ENCODE data around the gene ABL1. TPM values are rescaled to one million over a fixed set of nuclear protein-coding genes. Genes with fewer than 3 reads are reported as not detected.

Gene ABL1
- total and polyA plus RNA-seq, 2 of the 13 experiments (the other 11 are each of a cell fraction or from before 2014, with no cell fraction given) = 10.8 to 20.4 TPM

GRCh38 chr9:130835441-130836298 is 616 bp downstream of the ABL1 start (continued):
- TF ChIP-seq RERE (CRISPR knock-in tag; IDR thresholded peaks at IDR 0.05; ENCODE audit: low read depth) (no peak), PHF8 (CRISPR knock-in tag; IDR thresholded peaks at IDR 0.05) (no peak), ZNF451 (CRISPR knock-in tag; IDR thresholded peaks at IDR 0.05) (no peak), RBFOX2 (IDR thresholded peaks at IDR 0.05; ENCODE audit: low read depth, low read length) (peak; percentile 28), ZNF326 (CRISPR knock-in tag; IDR thresholded peaks at IDR 0.05; ENCODE audit: borderline replicate concordance) (no peak)

GRCh38 chr9:130837002-130837511 is 2.0 kb downstream of the ABL1 start:
- peaks cover 44% of the 10 kb centered on the region for H3K4me1 ChIP-seq (ENCODE audit: insufficient read depth, low read length)
- intact Hi-C loops (cut with micrococcal nuclease; ENCODE audit: unreplicated experiment) = loop anchor here (10.0 kb wide), 1 partner anchor 122 kb away; no protein-coding TSS in a partner anchor
- no peaks in the 10 kb centered on the region for H4K20me1 ChIP-seq (ENCODE audit: insufficient read depth, low read length)
- no TSS peak for BruUV-seq (replicated peaks)
- DNase-seq (ENCODE audit: low spot score) (peak; percentile 69), ATAC-seq (peak; percentile 41), FAIRE-seq (peak; percentile 81)
- WGBS (ENCODE audit: low lambda C conversion rate) = 1% methylated on average over 5 of the region's 5 CpGs
- H3K9ac ChIP-seq (ENCODE audit: insufficient read depth, low read depth, low read length) = peak overlapping the region; percentile 92
- in situ Hi-C loops (cut with HindIII; ENCODE audit: extremely low pct_ligation_motif_present, low pct_unique_long_range_greater_than_20kb) = no loop called here
- peak overlapping the region; percentile 66 to 92 (median 81) for H3K4me3 ChIP-seq (replicated peaks in 1 of 3; ENCODE audit: insufficient read depth in 1 of 3, low read depth in 2 of 3, low read length in 3 of 3)
- peaks cover 59% of the 10 kb centered on the region for H3K79me2 ChIP-seq (ENCODE audit: insufficient read depth, low read length)
- no peaks in the 10 kb centered on the region for H3K36me3 ChIP-seq (replicated peaks in 1 of 2; ENCODE audit: control insufficient read depth in 1 of 2, insufficient read depth in 2 of 2, low read length in 2 of 2)
- peak overlapping the region; percentile 79 for H3K27ac ChIP-seq (ENCODE audit: extremely low read length, insufficient read depth, low read length)
- H3K9me3 ChIP-seq (ENCODE audit: low read length) = no peaks in the 10 kb centered on the region
- no peak overlapping the region for H2AFZ ChIP-seq (ENCODE audit: low read length)
- H3K27me3 ChIP-seq (ENCODE audit: control insufficient read depth in 1 of 2, insufficient read depth in 2 of 2, low read length in 2 of 2) = no peaks in the 10 kb centered on the region
- peak overlapping the region; percentile 93 for H3K4me2 ChIP-seq (ENCODE audit: low read depth, low read length)
- ChIA-PET CTCF (ENCODE audit: low intra/inter-chr PET ratio, low total read pairs) (no interaction called here), POLR2A (interaction anchor here (0.5 to 1.4 kb wide), 3 partner anchors 8 to 70 kb away, joined by 3 read pairs; no protein-coding TSS in a partner anchor)
- TF ChIP-seq HIC2 (CRISPR knock-in tag; IDR thresholded peaks at IDR 0.05; ENCODE audit: low read depth) = no peak
- no peak for TF ChIP-seq SOX13 (IDR thresholded peaks at IDR 0.05)
- peak in 1 of 2 experiments; percentile 45; a peak in 1 of 4 replicates for TF ChIP-seq SOX13 (CRISPR knock-in tag; conservative IDR thresholded peaks at IDR 0.05 in 1 of 2, IDR thresholded peaks at IDR 0.05 in 1 of 2)
- TF ChIP-seq ATF7 (IDR thresholded peaks at IDR 0.05) = no peak
- TF ChIP-seq ATF7 (CRISPR knock-in tag; IDR thresholded peaks at IDR 0.05) = no peak
- TF ChIP-seq SSRP1 (CRISPR knock-in tag; IDR thresholded peaks at IDR 0.05) = no peak
- 0 out of 4 replicates have a peak, but pooled peaks of 1 of the 2 experiments have one; percentile 31 for TF ChIP-seq HMGXB4 (CRISPR knock-in tag; IDR thresholded peaks at IDR 0.05; ENCODE audit: borderline replicate concordance in 1 of 2, low read depth in 1 of 2)

Data from HepG2 (cell line).